NCI-H748 (cell line): ENCODE measurements around the gene CD46.
A peak's percentile ranks its signal among the peaks of the same experiment; 100 is the strongest.

Experiments
- DNase-seq: peaks from one replicate; lab custom pipeline; 2025; ENCODE audit not compliant: unreplicated experiment; lab: John Stamatoyannopoulos, UW

CD46 gene

GRCh38 chr1:207793327-207793726 lies 41.5 kb downstream of the CD46 start:
- DNase-seq, result no peak

DNA sequence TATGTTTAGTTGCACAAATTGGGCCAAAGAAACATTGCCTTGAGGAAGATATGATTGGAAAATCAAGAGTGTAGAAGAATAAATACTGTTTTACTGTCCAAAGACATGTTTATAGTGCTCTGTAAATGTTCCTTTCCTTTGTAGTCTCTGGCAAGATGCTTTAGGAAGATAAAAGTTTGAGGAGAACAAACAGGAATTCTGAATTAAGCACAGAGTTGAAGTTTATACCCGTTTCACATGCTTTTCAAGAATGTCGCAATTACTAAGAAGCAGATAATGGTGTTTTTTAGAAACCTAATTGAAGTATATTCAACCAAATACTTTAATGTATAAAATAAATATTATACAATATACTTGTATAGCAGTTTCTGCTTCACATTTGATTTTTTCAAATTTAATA lies 43.0 kb downstream of the CD46 start:
- no peak for DNase-seq

- peak; percentile 41 for DNase-seq
These were observed 45.5 kb downstream of the CD46 start for GRCh38 chr1:207797229-207797973.

DNA sequence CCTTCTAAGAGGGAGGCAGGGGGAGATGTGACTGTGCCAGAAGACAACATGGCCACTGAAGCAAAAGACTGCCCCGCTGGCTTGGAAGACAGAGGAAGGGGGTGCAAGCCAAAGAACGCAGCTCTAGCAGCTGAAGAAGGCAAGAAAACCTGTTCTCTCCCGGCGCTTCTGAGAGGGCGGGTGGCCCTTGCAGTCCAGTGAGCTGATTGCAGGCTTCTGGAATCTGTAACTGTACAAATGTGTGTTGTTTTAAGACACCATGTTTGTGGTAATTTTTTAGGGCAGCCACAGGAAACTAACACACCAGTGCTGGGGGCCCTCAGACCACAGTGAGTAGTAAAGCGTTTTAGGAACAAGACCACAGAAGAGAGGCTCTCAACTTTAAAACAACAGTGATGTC lies 47.0 kb downstream of the CD46 start:
- no peak for DNase-seq

DNA sequence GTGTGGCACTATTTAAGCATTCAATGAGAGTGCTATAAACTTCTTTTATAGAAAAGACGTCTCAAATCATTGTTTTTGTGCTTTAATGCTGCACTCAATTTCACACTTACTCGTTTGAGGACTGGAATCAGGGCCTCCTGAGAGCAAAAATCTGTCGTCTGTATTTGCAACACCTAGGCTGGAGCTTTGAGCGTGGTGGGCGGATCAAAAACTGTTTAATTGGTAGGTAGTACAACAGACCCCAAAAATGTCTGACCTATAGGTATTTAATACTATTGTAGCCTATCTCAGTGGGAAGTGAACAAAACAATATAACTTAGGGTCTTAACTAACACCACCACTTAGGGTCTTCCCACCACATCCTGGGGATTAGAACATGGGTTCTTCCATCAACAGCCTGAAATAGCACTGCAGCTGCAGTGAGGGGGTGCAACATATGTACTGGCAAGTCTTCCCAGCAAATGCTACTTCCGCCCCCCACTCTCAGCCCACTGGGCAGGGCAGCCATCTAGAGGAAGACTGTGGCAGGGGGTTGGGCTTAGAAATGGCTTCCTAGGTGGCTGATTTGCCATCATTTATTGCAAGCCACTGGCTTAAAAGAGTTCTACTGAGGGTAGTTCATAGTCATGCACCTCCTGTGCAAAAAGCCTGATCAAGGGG lies 48.3 kb downstream of the CD46 start:
- DNase-seq, result no peak

DNA sequence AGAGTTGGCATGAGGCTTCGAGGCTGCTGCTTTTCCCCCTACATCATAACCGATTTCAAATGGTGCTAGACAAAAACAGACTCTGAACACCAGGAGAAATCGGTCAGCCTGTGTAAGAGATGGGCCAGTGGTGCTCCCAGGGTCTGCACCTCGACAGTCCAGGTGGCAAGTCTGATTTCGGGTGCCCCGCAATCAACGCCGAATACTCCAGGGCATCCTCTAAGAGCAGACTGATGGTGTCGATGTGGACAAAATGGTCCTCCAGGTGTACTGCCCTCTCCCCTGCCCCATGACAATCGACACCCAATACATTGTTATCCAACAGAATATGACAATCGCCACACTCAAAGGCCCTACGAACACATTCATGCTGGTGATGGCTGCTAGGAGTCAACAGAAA lies 50.0 kb downstream of the CD46 start:
- DNase-seq, result no peak

DNA sequence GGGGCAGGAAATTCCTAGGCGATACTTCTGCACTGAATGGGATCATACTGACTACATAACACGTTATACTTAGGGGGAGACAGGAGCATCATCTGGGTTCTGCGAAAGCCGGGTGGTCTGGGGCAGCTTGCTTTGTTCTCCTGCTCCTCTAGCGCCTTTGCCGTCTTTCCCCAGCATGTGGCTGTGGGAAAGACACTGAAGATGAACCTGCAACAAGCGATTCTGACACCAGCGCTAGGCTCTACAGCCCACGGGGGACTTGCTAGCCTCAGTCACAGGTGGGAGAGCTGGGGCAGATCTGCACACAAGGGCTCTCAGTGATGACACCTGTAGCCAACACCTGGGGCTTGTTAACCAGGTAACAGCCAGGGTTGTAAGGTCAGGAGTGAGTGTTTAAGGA lies 51.8 kb downstream of the CD46 start:
- DNase-seq, result no peak

DNA sequence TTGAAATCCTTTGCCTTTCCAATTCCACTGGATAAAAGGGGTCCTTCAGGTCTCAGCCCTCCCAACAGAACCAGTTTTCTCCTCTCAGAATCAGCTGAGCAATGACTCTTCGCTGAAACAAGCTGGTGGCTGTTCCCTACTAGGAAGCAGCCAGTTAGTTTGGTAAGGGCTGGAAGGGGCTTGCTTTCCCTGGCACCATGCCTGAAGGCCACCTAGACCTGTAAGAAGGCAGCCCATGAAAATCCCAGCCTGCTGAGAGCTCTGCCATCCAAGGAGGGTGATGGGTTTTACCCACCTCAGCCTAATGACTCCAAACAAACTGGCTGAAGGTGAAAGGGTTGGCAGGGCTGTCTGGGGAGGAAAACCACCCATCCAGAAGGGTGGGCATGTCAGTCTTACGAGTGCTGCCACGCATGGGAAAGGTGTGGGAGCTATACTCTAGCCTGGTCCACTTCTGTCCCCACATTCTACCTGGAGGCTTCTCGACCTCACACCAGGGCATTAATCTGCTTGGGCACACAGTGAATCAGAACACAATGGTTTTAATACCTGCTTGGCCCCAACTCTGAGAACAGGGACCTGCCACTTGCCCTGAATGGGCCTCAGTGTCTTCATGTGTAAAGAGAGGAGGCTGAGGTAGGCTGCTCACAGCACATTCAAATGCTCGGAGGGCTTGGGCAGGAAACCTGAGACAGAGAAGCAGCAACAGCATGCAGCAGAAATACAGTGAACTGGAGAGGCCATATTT lies 53.0 kb downstream of the CD46 start:
- DNase-seq, result no peak

GRCh38 chr1:207805841-207806421 lies 54.1 kb downstream of the CD46 start:
- DNase-seq, result no peak

GRCh38 chr1:207806531-207807325 lies 54.9 kb downstream of the CD46 start:
- DNase-seq, result no peak

- no peak for DNase-seq
These were observed 55.5 kb downstream of the CD46 start for GRCh38 chr1:207807326-207807689.

DNA sequence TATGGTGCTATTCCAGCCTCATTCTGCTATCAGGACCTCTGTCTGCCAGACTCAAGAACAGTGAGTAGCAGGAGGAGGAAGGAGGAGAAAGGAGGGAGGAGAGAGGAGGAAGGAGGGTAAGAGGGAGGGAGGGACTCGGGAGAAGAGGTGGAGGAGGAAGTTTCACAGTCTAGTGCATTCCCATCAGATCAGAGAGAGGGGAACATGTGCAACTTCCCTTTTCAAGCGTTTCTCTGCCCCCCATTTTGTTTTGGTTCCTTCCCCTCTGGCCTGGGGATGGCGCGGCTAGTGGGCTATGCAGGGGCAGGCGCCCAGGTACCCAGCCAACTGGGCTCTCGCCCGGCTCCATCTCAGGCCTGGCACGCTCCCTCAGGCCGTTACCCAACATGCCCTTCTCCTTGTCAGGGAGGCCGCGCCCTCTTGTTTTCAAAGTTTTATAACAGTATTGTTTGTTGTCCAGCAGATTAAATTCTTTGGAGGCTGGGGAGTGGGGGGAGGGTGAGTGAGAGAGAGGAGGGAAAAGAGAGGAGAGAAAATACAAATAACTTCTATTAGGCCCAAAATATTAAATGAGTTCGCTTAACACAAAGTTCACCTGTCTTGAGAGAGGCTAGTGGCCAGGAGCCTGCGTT lies 56.0 kb downstream of the CD46 start:
- no peak for DNase-seq

DNA sequence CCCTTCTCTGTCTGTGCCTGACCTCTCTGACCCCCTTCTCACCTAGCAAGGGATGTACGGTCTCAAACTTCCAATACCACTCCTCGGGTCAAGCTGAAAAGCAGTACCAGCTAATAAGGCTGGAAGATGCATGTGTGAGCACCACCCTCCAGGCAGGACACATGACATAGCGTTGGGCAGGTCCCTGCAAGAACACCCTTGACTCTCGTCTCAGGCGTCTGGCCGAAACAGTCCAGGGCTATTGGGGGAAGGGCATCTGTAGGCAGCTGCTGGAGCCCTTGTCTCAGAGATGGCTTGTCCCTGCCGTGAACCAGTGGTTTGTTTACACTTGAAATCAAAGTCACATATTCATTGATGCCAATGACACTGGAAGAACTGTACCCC lies 56.5 kb downstream of the CD46 start:
- no peak for DNase-seq

DNA sequence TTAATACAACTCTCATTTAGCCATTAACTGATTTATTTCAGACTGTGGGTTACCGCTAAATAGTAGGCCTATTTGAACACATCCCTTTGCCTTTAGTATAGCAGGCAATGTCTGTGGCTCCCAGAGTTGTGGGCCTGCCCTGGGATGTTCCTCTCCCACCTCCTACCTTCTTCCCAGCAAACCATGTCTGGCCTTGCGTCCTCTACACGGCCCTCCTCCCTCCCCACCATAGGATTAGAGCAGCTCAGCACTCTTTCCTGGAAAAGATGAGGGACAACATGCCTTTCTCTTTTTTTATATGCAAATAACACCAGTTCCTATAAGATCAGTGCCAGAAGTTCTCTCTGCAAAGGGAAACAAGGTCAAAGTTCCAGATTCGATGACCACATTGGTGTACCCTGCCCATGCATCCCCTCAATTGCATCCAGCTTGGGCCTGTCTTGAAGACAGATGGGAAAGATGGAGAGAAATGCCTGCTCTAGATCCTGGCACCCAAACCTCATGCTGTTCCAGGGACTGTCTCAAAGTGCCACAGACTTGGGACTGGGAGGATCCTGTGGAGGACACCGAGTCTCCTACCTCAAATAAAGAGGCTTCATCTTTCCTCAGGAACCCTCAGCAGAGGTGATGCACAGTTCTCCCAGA lies 57.2 kb downstream of the CD46 start:
- no peak for DNase-seq

DNA sequence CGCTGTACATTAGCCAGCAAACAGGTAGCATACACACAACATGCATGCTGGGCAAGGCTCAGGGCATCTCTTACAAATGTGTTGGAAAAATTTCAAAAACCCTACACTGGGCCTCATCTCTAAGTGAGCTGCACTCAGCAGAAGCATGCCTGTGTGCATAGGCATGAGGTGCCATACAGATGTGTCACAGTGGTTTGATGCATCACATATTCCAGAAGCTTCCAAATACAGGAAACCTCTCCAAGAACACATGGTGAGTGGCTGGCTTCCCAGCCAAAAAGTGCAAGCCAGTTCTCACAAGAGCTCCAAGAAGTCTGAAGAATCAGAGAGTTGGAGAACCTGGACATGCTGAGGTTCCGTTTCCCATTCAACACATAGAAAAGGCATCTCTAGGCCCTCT lies 58.3 kb downstream of the CD46 start:
- DNase-seq, result no peak

GRCh38 chr1:207810606-207811295 lies 58.9 kb downstream of the CD46 start:
- DNase-seq, result no peak

GRCh38 chr1:207811319-207811718 lies 59.5 kb downstream of the CD46 start:
- DNase-seq, result no peak

DNA sequence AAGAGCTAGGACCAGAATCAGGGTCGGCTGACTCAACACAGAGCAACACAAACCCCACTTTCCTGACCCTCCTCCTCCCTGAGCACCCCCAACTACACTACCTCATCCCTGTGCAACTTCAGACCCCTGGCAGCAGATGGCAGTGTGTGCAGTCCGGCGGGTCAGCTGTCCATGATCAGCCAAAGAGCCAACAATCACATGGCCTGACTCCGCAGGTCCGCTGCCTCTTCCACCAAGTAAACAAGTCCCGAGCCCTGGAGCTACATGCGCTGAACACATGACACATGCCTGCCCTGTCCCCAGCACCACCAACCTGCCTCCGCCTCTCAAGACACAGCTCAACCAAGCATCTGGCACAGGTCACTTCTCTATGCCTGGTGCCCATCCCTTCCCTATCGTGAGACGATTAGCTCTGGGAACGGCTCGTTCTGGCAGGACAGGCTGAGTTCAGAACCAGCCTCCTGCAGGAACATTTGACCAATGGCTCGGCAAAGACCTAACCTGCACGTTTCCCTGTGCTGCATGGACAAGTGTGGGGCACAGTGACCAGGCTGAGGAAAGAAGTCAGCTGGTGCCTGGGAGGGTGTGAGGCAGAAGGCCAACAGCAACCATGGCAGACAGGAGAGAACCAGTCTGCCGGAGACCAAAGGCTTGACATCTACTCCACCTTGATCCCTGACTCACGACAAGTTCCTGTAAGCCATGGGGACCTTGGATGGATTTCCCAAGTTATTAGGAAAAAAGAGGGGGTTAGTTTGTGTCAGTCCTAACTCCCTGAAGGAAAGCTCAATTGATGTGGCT lies 60.3 kb downstream of the CD46 start:
- peak; percentile 45 for DNase-seq
